ENCODE data around the gene WNK4. TPM values are rescaled to one million over a fixed set of nuclear protein-coding genes. Genes with fewer than 3 reads are reported as not detected.

WNK4 gene
- total RNA-seq, 1 donor from 2014 or later = 0.58 TPM

DNA sequence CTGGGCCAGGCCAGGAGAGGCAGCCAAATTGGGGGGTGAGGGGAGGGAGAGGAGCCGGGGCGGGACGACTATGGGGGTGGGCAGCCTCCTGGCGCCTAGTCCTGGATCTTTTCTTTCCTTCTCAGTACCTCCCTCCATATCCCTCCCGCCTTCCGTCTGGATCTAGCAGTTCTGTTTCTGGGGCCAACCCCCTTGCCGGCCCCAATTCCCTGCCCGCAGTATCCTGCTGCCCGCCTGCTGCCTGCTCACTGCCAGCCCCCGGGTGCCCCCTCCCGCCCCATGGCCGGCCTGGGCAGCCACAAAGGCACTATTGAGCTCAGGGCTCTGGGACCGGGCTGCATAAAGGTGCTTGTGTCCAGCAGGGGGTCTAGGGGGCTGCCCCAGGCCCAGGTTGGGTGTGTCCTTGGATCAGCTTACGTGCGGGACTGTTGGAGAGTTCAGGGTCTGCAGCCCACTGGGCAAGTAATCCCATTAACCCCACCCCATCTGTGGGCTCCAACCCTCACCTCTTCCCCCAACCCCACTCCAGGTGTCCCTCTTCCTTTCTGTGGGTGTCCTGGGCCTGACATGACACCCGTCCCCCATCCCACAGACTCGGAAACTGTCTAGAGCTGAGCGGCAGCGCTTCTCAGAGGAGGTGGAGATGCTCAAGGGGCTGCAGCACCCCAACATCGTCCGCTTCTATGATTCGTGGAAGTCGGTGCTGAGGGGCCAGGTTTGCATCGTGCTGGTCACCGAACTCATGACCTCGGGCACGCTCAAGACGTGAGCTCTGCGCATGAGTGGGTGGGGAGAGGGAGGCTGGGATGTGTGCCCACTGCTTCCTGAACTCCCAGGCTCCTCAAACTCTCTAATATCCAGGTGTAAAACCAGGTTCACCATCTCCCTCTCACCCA, 2.0 kb downstream of the WNK4 start:
- no peak for TF ChIP-seq CTCF (conservative IDR thresholded peaks at IDR 0.05)
- H3K4me3 Mint-ChIP-seq = peak overlapping the region; percentile 47
- no peaks in the 10 kb centered on the region for H3K36me3 Mint-ChIP-seq (ENCODE audit: low read depth)
- no peak overlapping the region for H3K27ac Mint-ChIP-seq (ENCODE audit: unreplicated experiment)
- no peak for DNase-seq (ENCODE audit: low read depth, low spot score)
- peaks cover 68% of the 10 kb centered on the region for H3K27me3 Mint-ChIP-seq (ENCODE audit: low read depth)
- peaks cover 12% of the 10 kb centered on the region for H3K4me1 Mint-ChIP-seq
- no peaks in the 10 kb centered on the region for H3K9me3 Mint-ChIP-seq

DNA sequence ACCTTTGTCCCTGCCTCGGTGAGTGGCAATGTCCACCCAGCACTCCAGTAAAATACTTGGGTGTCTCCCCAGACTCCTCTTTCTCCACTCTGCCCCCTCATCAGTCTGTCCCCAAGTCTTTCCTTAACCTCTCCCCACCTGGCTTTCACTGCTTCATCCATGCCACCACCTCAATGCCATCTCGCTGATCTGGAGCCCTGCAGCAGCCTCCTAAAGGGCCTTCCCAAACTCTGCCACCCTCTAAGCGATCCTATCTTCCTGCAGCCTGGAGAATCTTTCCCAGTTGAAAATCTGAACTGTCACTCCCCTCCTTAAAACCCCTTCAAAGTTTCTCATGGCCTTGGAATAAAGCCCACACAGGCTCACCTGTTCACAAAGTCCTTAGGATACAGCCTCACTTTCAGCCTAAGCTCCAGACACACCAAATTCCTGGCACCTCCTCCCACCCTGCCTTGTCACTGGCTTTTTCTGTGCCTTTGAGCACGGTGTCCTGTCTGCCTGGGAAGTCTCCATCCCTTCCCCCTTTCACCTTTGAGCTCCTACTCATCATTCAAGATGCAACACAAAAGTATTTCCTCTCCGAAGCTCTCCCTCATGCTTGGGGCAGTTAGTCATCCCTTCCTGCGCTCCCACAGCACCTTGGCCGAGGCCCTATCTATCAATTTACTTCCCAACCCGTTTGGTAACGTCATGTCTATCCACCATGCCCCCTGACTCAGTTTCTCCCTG, 2.8 kb downstream of the WNK4 start:
- no peak for DNase-seq (ENCODE audit: low read depth, low spot score)
- Mint-ChIP-seq H3K27me3 (ENCODE audit: low read depth) (peaks cover 72% of the 10 kb centered on the region), H3K9me3 (no peaks in the 10 kb centered on the region), H3K4me1 (peaks cover 12% of the 10 kb centered on the region), H3K4me3 (peak overlapping the region; percentile 47), H3K36me3 (ENCODE audit: low read depth) (no peaks in the 10 kb centered on the region), H3K27ac (ENCODE audit: unreplicated experiment) (no peak overlapping the region)
- TF ChIP-seq CTCF (conservative IDR thresholded peaks at IDR 0.05) = no peak

DNA sequence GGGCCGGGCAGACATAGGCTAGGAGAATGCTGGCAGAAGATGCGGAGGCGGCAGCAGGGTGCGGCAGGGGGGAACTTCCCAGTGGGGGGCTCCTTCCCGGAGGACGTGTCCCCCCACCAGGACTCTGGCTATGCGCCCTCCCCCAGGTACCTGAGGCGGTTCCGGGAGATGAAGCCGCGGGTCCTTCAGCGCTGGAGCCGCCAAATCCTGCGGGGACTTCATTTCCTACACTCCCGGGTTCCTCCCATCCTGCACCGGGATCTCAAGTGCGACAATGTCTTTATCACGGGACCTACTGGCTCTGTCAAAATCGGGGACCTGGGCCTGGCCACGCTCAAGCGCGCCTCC, 3.4 kb downstream of the WNK4 start:
- H3K27ac Mint-ChIP-seq (ENCODE audit: unreplicated experiment) = no peak overlapping the region
- peaks cover 72% of the 10 kb centered on the region for H3K27me3 Mint-ChIP-seq (ENCODE audit: low read depth)
- no peak for TF ChIP-seq CTCF (conservative IDR thresholded peaks at IDR 0.05)

GRCh38 chr17:42784409-42784808, 4.0 kb downstream of the WNK4 start:
- Mint-ChIP-seq H3K9me3 (no peaks in the 10 kb centered on the region), H3K27ac (ENCODE audit: unreplicated experiment) (no peak overlapping the region), H3K36me3 (ENCODE audit: low read depth) (no peaks in the 10 kb centered on the region), H3K4me3 (no peak overlapping the region), H3K4me1 (peaks cover 10% of the 10 kb centered on the region), H3K27me3 (ENCODE audit: low read depth) (peaks cover 74% of the 10 kb centered on the region)
- no peak for DNase-seq (ENCODE audit: low read depth, low spot score)
- no peak for TF ChIP-seq CTCF (conservative IDR thresholded peaks at IDR 0.05)

More for the DNA sequence above, 3.4 kb downstream of the WNK4 start:
- Mint-ChIP-seq H3K36me3 (ENCODE audit: low read depth) (no peaks in the 10 kb centered on the region), H3K9me3 (no peaks in the 10 kb centered on the region), H3K4me1 (peaks cover 12% of the 10 kb centered on the region), H3K4me3 (no peak overlapping the region)
- DNase-seq (ENCODE audit: low read depth, low spot score) = no peak

GRCh38 chr17:42784811-42785592, 4.6 kb downstream of the WNK4 start:
- H3K27me3 Mint-ChIP-seq (ENCODE audit: low read depth) = peaks cover 68% of the 10 kb centered on the region
- DNase-seq (ENCODE audit: low read depth, low spot score) = no peak
- TF ChIP-seq CTCF (conservative IDR thresholded peaks at IDR 0.05) = no peak

More at GRCh38 chr17:42784811-42785592, 4.6 kb downstream of the WNK4 start:
- H3K4me1 Mint-ChIP-seq = peaks cover 6% of the 10 kb centered on the region
- no peaks in the 10 kb centered on the region for H3K9me3 Mint-ChIP-seq
- no peak overlapping the region for H3K27ac Mint-ChIP-seq (ENCODE audit: unreplicated experiment)
- no peak overlapping the region for H3K4me3 Mint-ChIP-seq
- no peaks in the 10 kb centered on the region for H3K36me3 Mint-ChIP-seq (ENCODE audit: low read depth)

All from neural crest cell (in vitro differentiated cells).